GM18526 (cell line): ENCODE results near the gene HKDC1.
A peak's percentile ranks its signal among the peaks of the same experiment; 100 is the strongest.

Experiments
- POLR2A ChIP-seq: IDR thresholded peaks from 3 replicates; pipeline ENCODE4 v1.6.1; 2011; ENCODE audit not compliant: insufficient read length; ENCODE audit errors: extremely low read depth

The HKDC1 gene

DNA sequence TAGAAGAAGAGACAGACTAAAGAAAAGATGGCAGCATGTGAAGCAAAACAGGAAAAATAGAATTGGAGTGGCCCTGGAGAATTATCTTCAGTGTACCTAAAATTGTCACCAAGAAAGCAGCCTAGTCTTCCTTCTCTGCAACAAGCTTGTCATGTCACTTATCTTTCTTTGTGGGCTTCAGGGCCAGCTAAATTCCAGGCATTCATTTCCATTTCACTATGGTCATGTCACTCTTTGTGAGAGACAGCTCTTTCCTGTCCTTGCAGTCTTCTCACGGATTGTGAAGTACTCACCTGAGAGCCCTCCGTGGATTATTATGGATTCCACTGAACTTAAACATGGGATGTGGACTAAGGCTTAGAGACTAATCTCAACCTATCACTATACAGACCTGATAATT is 9.0 kb upstream of the HKDC1 start:
- no peak for TF ChIP-seq POLR2A

DNA sequence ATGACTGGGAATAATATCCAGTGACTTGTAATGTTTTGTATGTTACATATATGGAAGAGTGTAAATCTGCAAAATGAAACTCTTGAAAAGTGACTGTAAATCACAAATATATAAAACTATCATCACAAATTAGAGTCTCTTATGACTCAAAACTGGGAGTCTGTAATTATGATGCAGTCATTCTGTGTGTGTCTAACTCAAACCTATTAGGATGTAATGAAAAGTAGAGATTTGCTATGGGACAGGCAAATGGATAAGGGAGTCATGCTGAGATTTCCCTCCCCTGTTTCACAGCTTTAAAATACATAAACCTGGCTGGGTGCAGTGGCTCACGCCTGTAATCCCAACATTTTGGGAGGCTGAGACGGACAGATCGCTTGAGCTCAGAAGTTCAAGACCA is 8.6 kb upstream of the HKDC1 start:
- TF ChIP-seq POLR2A, result no peak

DNA sequence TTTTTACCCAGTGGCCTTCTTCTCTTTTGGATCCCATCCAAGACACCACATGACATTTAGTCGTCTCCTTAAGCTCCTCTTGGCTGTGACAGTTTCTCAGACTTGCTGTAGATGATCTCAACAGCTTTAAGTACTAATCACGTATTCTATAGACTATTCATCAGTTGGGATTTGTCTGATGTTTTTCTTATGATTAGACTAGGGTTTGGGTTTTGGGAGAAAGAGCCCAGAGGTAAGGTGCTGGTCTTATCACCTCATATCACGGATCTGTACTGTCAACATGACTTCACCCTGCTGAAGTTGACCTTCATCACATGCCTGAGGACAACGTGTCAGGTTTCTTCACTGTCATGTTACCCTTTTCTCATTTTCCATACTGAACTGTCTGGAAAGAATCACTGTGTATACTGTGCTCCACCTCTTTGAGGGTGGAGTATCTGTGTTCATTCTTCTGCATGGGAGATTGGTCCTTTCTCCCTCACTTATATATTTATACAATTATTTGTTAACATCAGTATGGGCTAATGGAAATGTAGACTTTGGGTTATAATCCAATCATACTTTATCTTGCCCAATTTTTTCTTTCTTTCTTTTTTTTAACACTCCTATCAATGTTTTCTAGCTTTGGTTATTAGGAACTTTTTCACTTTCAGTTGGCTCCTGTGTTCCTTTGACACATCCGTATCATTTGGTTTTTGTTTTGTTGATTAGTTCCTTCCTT is 6.4 kb upstream of the HKDC1 start:
- no peak for TF ChIP-seq POLR2A

DNA sequence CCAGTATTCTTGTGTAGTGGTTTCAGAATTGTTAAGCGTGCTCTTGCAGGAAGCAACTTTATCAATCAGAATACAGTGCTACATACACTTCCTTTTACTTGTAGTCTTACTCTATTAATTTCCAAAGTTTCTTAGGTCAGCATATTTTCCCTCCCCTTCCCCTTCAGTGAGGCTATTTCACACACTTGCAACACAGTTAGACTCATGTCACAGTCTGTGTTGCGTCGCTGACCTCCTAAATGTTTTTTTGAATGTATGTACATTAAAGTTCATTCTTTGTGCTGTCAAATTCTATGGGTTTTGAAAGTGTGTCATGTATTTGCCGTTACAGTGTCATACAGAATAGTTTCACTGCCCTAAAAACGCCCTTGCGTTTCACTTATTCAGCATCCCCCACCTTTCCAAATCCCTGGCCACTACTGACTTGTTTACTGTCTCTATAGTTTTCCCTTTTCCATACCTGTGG is 5.4 kb upstream of the HKDC1 start:
- TF ChIP-seq POLR2A, result no peak

DNA sequence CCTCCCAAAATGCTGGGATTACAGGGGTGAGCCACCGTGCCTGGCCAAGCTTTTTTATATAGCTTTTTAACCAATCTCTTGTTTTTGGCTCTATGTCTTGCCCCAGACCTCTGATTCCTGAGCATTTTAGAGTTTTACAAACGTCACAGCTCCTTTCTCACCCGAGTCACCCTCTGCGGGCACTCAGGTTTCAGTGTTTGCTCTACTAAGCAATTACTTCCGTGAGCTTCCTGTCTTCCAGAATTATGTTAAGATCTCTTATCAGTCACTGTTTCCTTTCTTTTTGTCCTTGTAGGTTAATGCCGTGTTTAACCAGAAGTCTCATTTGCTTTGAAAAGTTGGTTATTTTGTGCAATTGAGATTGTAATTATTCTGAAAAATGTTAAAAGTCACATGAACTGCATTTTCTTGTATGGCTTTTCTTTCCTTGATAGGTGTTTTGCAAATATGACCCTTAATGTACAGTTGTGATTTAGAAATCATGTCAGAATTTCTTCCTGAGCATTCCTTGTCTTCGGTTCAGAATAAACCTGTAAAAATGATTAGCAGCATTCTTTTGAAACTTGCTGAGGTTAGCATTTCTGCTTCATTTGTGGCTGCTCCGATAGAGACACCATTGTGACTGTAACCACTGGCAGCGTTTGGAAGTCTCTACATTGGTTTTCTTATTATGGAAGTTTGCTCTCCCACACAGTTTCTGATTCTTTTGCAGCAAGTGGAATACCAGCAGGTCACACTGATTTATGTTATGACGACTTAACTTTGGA is 4.5 kb upstream of the HKDC1 start:
- no peak for TF ChIP-seq POLR2A

DNA sequence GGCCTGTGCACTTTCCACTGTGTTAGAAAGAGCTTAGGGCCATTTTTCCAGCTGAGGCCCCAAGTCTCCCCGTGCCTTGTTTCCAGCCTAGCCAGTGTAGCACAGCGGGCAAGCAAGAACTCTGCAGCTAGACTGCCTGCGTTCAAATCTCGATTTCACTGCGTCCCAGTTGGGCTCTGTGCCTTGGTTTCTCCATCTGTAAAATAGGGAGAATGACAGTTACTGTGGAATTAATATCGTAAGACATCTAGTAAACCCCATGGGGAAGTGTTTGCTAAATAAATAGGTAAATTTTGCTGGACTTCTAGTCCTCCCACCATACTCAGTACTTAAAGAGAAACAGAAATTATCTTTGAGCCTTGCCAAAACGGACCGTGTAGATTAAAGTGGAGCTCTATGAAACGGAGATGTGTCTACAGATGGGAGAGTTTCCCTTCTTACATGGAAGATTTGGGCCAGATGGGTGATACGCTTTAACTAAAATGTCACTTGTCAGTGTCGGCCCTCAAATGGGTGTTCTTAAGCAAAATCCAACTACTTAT is 3.5 kb upstream of the HKDC1 start:
- no peak for TF ChIP-seq POLR2A

DNA sequence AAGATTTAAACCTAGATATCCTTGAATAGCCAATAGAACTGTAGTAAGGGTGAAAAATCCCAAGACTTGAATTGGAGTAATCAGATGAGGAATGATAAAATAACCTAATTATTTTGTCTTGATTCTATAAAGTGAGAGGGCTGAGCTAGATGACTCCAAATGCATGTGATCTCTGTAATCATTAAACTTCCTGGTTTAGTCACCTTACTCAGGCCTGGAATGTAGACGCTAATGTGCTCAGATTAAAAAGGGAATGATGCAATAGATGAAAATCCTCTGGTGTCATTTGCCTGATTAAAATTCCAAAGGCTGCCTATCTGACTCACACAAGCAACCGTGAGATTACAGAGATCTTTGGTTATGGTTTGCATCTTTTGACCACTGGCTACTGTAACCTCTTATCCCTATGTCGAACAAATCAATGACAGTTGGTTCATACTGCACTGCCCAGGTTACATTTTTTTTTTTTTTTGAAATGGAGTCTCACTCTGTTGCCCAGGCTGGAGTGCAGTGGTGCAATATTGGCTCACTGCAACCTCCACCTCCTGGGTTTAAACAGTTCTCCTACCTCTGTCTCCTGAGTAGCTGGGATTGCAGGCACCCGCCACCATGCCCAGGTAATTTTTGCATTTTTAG is 2.9 kb upstream of the HKDC1 start:
- TF ChIP-seq POLR2A, result no peak

DNA sequence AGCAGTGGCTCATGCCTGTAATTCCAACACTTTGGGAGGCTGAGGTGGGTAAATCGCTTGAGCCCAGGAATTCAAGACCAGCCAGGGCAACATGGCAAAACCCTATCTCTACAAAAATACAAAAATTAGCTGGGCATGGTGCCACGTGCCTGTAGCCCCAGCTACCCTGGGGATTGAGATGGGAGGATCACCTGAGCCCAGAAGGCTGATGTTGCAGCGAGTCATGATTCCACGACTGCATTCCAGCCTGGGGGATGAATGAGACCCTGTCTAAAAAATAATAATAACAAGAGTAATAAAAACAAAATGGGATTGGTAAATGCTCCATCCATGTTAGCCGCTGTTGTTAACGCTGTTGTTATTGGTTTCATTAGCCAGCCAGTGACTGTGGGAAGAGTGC is 1.3 kb upstream of the HKDC1 start:
- TF ChIP-seq POLR2A, result no peak

DNA sequence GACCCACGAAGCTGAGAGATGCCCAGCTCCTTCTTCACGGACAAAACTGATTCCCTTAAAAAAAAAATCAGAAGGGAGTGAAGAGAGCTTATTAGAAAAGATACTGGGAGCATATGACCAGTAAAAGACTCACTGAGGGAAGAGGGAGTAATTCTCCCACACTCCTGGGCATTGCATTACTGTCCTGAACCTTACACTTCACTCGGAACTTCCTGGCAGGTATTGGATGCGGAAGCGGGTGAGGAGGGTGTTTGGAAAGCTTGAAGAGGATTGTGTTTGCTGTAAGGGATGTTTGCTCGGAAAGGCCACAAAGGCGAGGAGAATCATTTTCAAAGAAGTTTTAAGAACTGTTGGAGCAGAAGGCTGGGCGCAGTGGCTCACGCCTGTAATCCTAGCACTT is 375 bp downstream of the HKDC1 start:
- TF ChIP-seq POLR2A, result no peak

DNA sequence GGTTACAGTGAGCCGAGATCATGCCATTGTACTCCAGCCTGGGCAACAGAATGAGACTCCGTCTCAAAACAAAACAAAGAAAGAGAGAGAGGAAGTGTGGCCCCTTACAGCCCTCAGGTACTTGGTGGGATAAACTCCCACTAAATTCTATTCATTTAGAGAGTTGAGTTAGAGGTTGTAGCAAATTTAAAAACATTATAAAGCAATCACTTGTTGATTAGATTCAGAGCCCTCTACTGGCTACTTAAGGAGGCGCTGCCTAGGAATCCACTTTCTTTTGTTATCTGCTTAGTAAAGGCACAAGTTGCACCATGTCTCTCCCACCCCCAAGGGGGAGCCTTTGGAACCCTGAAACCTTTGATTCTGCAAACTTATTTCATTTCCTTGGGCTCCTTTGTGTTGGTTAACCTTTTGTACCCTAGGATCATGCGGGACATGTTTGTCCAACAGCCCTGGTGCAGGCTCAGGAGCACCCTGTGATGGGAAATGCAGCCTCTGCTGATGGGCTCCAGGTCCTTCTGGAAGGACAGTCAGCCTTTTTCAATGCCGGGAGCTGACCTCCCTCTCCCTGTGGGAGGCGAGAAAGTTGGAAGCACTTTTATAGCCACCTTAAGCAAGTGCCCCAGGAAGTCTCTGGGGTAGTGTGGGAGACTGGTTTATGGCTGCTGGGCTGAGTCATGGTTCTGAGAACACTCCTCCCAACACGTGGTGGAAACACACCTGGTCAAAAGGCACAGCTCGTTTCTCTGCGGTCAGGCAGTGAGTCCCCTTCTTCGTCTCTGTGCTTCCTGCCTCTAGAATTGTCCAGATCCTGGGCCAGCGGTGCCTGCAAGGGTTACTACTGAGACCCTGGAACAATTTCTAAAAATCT is 2.3 kb downstream of the HKDC1 start:
- TF ChIP-seq POLR2A, result peak; percentile 48

DNA sequence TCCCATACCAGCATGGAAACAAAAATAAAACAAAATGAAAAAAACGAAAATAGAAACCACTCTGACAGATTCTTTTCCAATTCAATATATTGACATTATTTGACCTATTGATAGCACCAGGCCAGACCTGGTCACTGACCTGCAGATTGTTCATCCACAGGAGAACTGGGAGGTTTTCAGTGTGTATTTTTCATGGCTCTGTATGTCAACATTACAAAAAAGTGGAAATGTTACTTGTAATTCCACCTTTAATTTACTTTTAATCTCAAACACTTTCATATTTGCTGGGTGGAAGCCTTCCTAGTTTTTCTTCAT is 2.9 kb downstream of the HKDC1 start:
- no peak for TF ChIP-seq POLR2A

DNA sequence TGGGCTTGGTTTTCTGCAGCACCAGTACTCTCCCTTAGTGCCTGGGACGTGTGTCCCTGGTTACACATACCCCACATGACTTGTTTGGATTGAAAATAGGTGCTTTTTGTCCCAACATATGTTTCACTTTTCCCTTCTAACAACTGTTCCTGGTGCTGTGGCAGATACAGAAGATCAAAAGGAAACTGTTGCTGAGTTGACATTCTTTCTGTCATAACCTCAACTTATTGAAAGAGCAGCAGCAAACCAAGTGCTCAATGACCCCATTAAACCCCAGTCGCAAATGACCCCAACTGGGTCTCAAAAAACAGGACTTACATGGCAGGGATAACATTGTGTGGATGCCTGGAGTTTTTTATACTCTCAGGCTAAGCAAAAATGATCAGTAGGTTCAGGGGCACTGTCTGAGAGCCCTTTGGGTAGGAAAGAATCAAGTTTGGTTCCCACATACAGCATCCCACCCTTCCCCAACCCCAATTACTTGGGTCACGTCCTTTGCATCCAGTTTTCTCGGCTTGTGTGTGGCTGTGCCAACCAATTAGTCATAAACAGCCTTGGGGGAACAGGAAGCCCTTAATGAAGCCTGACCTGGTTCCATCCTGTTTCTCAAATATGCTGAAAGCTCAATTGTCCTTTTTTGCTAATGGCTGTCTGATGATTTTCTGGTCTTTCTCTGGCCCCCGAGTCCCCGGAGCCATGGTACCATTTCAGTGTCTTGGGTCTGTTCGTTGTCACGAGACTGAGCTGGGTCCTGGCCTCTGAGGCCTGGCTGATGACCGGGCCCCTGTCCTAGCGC is 4.9 kb downstream of the HKDC1 start:
- TF ChIP-seq POLR2A, result no peak

DNA sequence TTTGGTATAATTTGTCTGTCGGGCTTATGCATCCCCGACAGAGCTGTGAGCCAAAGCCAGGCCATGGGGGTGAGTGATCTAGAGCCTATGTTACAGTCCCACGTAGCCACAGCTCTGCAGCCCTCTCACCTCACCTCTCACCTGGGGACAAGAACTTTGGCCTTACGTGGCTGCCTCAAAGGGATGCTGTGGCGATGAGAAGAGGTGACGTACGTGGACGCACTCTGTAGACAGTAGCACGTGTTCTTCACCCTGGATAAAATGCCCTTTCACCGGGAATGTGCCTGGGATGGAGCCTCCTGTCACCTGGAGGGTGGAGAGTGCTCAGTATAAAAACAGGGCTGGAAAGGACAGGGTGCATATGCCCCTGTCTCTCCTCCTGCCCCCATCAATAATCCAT is 5.5 kb downstream of the HKDC1 start:
- TF ChIP-seq POLR2A, result no peak

DNA sequence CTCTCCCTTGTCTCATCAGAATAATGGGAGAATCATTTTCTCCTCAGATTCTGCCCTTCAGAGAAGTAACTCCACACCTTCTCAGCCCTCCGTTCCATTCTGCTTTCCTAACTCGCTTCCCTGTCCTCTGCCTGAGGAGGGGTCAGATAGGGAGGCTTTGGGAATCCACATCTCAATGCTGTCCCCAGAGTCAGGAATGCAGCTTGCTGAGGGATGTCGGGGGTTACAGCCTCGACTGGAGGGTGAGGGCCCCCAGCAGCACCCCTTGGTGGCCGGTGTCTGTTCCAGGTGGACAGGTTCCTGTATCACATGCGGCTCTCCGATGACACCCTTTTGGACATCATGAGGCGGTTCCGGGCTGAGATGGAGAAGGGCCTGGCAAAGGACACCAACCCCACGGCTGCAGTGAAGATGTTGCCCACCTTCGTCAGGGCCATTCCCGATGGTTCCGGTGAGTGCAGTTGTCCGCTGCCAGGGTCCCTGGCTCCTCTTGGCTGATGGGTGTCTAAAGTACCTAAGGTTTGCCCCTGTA is 6.9 kb downstream of the HKDC1 start:
- no peak for TF ChIP-seq POLR2A
